GM19023 (cell line): ENCODE results near the gene GAK.

Experiments
- ATAC-seq: cut with Tn5 transposase; IDR thresholded peaks from one replicate; pipeline ENCODE4 v1.9.1; 2021; ENCODE audit warnings: mild to moderate bottlenecking, moderate library complexity; ENCODE audit not compliant: unreplicated experiment

Gene GAK

DNA sequence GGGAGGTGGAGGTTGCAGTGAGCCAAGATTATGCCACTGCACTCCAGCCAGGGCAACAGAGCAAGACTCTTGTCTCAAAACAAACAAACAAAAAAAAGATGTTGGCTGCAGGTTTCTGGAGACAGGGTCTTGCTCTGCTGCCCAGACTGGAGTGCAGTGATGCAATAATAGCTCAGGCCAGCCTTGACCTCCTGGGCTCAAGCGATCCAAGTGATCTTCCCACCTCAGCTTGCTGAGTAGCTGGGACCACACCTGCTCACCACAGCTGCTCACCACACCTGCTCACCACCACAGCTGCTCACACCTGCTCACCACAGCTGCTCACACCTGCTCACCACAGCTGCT is 76.3 kb downstream of the GAK start:
- no peak for ATAC-seq

- ATAC-seq = no peak
Observed at GRCh38 chr4:854356-854755, 77.8 kb downstream of the GAK start.

- no peak for ATAC-seq
Observed at GRCh38 chr4:853416-853781, 78.7 kb downstream of the GAK start.

DNA sequence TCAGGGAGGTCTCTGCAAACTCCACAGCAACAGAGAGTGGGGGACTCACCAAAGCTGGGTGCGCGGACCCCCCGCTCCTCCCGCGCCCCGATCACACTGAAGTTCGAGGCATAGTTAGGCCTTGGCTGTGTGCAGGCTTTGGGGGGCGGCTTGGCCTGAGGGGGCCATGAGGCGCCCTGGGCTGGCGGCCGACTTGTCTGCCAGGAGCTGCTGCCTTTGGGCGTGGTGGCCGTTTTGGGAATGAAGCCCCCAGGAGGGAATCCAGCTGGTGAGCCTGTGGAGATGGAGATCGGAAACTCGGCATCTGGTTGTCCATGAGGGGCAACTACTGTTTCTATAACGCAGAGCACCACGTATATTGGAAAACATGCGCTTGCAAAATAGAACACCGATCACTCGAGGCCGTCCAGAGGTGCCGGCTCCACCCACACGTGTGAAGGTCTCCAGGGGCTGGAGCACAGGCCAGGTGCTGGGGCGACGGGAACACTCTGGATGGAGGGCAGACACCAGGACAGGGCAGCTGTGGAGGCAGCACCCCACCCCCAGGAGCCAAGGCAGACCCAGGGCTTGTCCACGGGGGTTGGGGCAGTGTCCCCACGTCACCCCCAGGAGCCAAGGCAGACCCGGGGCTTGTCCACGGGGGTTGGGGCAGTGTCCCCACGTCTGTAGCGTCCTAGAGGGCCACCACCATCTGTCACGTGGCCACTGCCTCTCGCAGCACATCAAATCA is 80.2 kb downstream of the GAK start:
- ATAC-seq = no peak

DNA sequence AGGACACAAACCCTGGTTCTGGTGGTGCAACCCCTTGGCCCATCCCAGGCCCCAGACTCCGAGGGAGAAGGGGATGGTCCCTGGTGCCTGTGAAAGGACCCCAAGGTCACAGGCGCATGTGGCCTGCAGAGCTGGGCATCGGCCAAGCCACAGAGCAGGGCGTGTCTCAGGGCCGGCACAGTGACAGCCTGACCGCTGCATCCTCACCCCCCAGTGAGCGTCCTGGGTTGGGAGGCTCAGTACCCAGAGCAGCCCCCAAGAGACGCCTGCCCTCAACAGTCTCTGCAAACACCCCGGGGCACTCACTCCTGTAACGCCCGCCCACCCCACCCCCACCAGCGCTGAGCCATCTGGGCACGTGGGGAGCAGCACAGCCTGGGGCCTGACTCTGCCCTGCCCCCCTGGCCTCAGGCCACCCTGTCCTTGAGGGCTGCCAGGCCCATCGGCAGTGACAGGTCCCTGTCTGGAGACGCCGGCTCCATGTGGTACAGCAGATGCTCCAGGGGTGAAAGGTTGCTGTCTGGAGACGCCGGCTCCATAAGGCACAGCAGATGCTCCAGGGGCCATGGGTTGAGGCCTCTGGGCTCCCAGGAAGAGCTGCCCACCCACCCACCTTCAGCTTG is 81.7 kb downstream of the GAK start:
- no peak for ATAC-seq

- ATAC-seq = no peak
Observed at GRCh38 chr4:849478-850175, 82.5 kb downstream of the GAK start.

DNA sequence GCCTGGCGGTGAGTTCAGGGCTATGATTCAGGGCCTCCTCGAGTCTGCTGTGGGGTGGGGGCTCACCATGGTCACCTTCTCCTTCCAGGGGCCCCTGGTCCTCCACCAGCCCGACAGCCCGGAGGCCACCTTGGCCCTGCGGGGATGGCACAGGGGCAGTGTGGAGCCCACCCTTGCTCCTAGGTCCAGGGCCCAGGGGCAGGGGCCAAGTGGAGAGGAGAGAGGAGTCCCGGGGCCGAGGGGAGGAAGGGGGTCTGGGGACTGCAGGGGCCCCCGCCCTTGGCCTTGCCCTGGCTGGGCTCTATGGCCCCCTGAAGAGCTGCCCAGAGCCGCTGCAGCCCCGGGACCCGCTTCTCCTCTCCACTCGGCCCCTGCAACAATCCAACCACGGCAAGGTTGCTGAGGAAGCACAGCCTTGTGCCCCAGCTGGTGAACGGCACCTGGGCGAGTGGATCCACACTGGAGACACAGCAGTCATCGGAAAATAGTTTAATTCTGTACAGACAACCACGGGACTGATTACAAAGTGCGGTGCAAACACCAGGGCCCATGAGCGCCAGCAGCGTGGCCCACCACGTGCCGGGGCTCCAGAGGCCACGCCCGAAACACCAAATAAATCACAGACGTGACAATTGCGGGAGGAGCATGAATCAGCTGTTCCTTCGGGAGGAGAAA is 83.2 kb downstream of the GAK start:
- ATAC-seq = no peak

DNA sequence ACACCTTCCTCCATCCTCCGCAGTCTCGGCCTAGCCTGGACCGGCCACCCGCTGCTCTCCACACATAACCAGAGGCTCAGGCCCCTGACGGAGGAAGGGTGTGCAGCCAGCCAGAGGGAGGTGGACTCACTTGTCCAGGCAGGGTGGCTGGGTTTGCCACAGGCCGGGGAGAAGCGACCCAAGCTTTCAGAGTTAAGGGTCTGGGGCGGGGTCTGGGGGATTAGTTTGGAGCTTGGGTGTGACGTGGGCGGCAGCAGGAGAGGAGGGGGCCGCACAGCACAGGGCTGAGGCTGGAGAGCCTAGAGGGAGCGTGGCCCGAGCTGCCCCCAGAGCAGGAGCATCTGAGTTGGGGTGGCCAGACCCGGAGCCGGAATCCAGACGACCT is 83.8 kb downstream of the GAK start:
- no peak for ATAC-seq

DNA sequence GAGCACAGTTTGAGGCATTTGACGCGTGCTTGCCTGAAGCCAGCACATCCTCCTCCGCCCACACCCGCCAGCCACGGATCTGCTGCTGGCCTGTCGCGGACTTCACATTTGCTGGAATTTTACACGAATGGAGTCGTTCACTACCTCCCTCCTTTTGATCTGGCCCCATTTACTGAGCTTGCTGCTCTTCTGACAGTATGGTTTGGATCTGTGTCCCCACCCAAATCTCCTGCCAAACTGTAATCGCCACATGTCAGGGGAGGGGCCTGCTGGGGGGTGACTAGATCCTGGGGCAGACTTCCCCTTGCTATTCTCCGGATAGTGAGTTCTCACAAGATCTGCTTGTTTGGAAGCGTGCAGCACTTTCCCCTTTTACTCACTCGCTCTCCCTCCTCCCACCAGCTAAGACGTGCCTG is 86.3 kb downstream of the GAK start:
- ATAC-seq = no peak

- no peak for ATAC-seq
Observed at GRCh38 chr4:845233-845835, 86.8 kb downstream of the GAK start.

DNA sequence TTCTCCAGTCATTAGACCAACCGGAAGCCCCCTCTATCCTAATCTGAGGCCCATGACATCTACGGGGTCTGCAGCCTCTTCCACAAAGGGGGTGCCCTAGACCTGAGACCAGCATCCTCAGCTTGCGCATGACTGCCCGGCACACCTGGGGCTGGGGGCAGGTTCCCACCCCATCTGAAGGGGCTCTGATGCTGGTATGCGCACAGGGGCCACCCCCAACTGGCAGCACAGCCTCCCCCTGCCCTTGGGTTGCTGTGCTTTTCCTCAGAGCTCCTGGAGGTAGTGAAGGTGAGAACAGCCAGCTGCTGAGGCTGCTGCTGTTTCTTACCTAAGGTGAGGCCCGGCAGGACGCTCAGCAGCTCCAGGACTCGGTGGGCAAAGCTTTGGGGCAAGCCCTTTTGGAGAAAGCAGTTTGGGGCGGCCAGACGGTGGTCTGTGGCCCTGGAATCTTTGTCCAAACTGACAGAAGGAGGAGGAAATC is 87.3 kb downstream of the GAK start:
- no peak for ATAC-seq

GRCh38 chr4:839675-840443 is 92.3 kb downstream of the GAK start:
- ATAC-seq = no peak

- ATAC-seq = no peak
Observed at GRCh38 chr4:837772-838171, 94.3 kb downstream of the GAK start.

- ATAC-seq = no peak
Observed at GRCh38 chr4:836750-837301, 95.3 kb downstream of the GAK start.

DNA sequence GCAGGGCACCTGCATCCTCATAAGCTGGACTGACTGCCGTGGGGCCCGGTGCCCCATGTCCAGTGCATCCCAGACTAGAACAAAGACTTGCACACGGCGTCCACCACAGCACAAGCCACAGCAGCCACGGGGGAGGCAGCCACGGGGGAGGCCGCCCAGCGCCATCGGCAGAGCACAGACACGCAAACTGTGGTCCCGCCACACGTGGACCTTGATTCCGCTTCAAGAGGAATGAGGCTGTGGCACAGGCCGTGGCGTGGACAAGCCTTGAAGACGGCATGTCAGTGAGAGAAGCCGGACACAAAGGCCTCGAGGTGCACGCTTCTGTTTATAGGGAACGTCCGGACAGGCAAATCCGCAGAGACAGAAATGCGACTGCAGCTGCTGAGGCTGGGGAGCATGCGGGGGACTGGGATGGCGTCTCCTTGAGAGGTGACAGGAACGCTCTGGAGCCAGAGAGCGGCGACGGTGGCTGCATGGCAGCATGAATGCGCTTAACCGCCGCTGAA is 96.1 kb downstream of the GAK start:
- ATAC-seq = no peak

- ATAC-seq = no peak
Observed at GRCh38 chr4:835148-836002, 96.7 kb downstream of the GAK start.

DNA sequence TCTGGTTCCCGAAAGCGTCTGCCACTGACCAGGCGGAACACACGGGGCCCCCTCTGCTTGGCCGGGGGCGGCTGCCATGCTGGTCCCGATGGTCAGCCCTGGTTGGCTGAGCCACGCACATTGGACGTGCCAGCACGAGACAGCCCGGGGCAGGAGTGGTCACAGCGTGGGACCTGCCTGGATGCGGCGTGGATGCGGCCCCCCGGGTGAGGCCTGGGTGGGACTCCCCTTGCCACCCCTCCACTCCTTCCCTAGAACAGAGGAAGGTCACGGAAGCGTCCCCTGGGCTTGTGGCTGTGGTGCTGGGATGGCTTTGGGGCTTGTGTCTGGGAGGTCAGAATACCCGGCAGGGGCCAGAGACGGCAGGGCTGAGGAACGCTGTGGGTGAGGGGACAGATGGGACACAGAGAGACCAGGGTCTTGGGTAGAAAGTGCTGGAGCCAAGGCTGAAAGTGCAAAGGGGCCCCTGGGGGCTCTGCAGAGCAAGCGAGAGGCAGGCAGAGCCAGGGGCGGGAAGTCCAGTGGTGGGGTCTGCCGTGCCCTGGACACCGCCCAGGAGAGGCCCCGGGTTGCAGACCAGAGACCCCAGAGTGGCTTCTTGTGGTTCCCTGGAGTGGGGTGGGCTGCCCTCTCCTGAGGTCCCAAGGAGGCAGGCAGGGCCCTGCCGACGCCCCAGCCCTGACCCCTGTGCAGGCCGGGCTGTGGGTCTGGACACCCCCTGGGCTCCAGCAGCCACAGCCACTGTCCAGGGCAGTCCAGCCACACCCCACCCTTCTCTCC is 97.6 kb downstream of the GAK start:
- ATAC-seq = no peak

DNA sequence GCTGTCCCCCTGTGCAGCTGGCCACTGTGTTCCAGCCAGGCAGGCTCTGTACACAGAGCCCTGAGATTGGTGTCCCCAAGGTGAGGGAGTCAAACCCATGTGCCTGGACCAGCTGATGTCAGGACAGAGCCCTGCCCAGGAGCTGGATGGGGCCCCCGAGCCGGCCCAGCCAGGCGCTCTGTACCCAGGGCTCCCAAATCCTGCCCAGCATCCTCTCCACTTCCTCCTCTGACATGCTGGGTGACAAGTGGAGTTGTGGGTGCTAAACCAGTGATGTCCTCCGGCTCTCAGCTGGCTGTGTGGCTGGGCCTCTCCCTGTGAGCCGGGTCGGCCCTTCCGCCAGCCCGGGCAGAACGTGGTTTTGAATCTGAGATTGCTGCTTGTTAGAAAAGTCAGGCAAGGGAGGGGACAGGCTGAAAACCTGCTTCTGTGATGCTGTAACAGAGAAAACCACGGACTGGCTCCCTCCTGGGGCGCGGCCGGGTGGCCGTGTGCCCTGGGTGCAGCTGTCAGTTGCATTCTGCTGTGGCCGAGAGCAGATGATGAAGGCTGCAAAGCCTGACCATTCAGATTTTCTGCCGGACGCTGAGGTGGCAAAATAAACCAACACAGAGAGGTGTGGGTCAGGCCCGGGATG is 98.3 kb downstream of the GAK start:
- no peak for ATAC-seq
